Chondrocyte (in vitro differentiated cells): Measurements from ENCODE around the gene PITPNM3. TPM values are rescaled to one million over a fixed set of nuclear protein-coding genes. Genes with fewer than 3 reads are reported as not detected.

ENCODE experiments used
- DNase-seq: peaks from one replicate; pipeline ENCODE4 v3.0.0; 2021; ENCODE audit warnings: mixed read lengths, low spot score
- H3K27ac Mint-ChIP-seq: one replicate; pipeline ENCODE4 v1.8.0; 2021; ENCODE audit warnings: mild to moderate bottlenecking, moderate library complexity, mixed read lengths; ENCODE audit not compliant: unreplicated experiment
- H3K27me3 Mint-ChIP-seq: 2 replicates; pipeline ENCODE4 v1.8.0; 2021; ENCODE audit warnings: low read depth, mixed read lengths
- H3K36me3 Mint-ChIP-seq: 2 replicates; pipeline ENCODE4 v1.8.0; 2021; ENCODE audit warnings: low read depth, mixed read lengths
- H3K4me1 Mint-ChIP-seq: 2 replicates; pipeline ENCODE4 v1.8.0; 2021; ENCODE audit warnings: low read depth, mild to moderate bottlenecking, mixed read lengths
- H3K4me3 Mint-ChIP-seq: one replicate; pipeline ENCODE4 v1.8.0; 2021; ENCODE audit warnings: mild to moderate bottlenecking, moderate library complexity, mixed read lengths; ENCODE audit not compliant: unreplicated experiment
- H3K9me3 Mint-ChIP-seq: 2 replicates; pipeline ENCODE4 v1.8.0; 2021; ENCODE audit warnings: low read depth, mixed read lengths
- CTCF ChIP-seq: fragments of 200-600 bp; sonication (generic); IDR thresholded peaks from 2 replicates; pipeline ENCODE4 v1.5.0; 2021; ENCODE audit warnings: antibody characterized with exemption, mild to moderate bottlenecking, moderate library complexity
- total RNA-seq: library from RNA; stranded (reverse); gene quantifications from 3 replicates; pipeline ENCODE4 v1.2.1, GENCODE V29; 2021

PITPNM3 gene
- total RNA-seq, 1 donor from 2014 or later = 5.7 TPM

- TF ChIP-seq CTCF = no peak
- H3K9me3 Mint-ChIP-seq = no peaks in the 10 kb centered on the region
- H3K27me3 Mint-ChIP-seq = peaks cover 4% of the 10 kb centered on the region
Measured at GRCh38 chr17:6549384-6550036, 6.8 kb downstream of the PITPNM3 start.

GRCh38 chr17:6548578-6549330, 7.6 kb downstream of the PITPNM3 start:
- H3K4me1 Mint-ChIP-seq = peaks cover 15% of the 10 kb centered on the region
- TF ChIP-seq CTCF = no peak
- H3K36me3 Mint-ChIP-seq = no peaks in the 10 kb centered on the region
- no peak for DNase-seq
- no peak overlapping the region for H3K27ac Mint-ChIP-seq
- H3K9me3 Mint-ChIP-seq = no peaks in the 10 kb centered on the region
- no peak overlapping the region for H3K4me3 Mint-ChIP-seq
- H3K27me3 Mint-ChIP-seq = peaks cover 2% of the 10 kb centered on the region

More at GRCh38 chr17:6549384-6550036, 6.8 kb downstream of the PITPNM3 start:
- no peaks in the 10 kb centered on the region for H3K36me3 Mint-ChIP-seq
- H3K4me1 Mint-ChIP-seq = peaks cover 18% of the 10 kb centered on the region
- H3K4me3 Mint-ChIP-seq = no peak overlapping the region
- no peak overlapping the region for H3K27ac Mint-ChIP-seq
- DNase-seq = no peak

GRCh38 chr17:6548034-6548433, 8.3 kb downstream of the PITPNM3 start:
- no peak overlapping the region for H3K27ac Mint-ChIP-seq
- H3K4me3 Mint-ChIP-seq = no peak overlapping the region
- TF ChIP-seq CTCF = no peak
- DNase-seq = no peak
- H3K27me3 Mint-ChIP-seq = peaks cover 2% of the 10 kb centered on the region
- H3K4me1 Mint-ChIP-seq = peaks cover 15% of the 10 kb centered on the region
- H3K9me3 Mint-ChIP-seq = no peaks in the 10 kb centered on the region
- no peaks in the 10 kb centered on the region for H3K36me3 Mint-ChIP-seq

- H3K9me3 Mint-ChIP-seq = no peaks in the 10 kb centered on the region
- TF ChIP-seq CTCF = no peak
- DNase-seq = no peak
- H3K4me1 Mint-ChIP-seq = peaks cover 13% of the 10 kb centered on the region
- H3K4me3 Mint-ChIP-seq = no peak overlapping the region
- H3K27ac Mint-ChIP-seq = no peak overlapping the region
- no peaks in the 10 kb centered on the region for H3K36me3 Mint-ChIP-seq
- H3K27me3 Mint-ChIP-seq = no peaks in the 10 kb centered on the region
Measured at GRCh38 chr17:6547336-6547735, 9.0 kb downstream of the PITPNM3 start.

- Mint-ChIP-seq H3K4me1 (peaks cover 12% of the 10 kb centered on the region), H3K27me3 (no peaks in the 10 kb centered on the region), H3K36me3 (no peaks in the 10 kb centered on the region), H3K4me3 (no peak overlapping the region), H3K9me3 (no peaks in the 10 kb centered on the region), H3K27ac (no peak overlapping the region)
- no peak for DNase-seq
- no peak for TF ChIP-seq CTCF
Measured at GRCh38 chr17:6546069-6546718, 10.2 kb downstream of the PITPNM3 start.
